ENCODE measurements around the gene RHBDL1.

DNA sequence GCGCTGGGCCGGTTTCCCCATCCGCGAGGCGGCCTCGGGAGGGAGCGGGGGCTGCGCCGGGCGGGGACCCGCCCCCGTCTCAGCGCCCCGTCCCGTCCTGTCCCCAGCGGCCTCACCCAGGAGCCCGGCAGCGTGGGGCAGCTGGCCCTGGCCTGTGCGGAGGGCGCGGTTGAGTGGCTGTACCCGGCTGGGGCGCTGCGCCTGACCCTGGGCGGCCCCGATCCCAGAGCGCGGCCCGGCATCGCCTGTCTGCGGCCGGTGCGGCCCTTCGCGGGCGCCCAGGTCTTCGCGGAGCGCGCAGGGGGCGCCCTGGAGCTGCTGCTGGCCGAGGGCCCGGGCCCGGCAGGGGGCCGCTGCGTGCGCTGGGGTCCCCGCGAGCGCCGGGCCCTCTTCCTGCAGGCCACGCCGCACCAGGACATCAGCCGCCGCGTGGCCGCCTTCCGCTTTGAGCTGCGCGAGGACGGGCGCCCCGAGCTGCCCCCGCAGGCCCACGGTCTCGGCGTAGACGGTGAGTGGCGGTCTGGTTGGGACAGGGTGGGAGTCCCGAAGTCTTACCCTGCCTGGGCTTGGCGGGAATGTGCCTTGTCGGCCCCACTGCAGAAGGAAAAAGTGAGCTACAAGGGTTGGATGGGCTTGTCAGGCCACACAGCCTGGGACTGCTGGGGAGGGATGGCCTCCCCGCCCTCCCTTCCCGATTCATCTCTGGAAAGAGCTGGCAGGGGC is 40.2 kb downstream of the RHBDL1 start:
- no peak for TF ChIP-seq POLR2A (IDR thresholded peaks at IDR 0.05)
- TF ChIP-seq, protein P1, sequence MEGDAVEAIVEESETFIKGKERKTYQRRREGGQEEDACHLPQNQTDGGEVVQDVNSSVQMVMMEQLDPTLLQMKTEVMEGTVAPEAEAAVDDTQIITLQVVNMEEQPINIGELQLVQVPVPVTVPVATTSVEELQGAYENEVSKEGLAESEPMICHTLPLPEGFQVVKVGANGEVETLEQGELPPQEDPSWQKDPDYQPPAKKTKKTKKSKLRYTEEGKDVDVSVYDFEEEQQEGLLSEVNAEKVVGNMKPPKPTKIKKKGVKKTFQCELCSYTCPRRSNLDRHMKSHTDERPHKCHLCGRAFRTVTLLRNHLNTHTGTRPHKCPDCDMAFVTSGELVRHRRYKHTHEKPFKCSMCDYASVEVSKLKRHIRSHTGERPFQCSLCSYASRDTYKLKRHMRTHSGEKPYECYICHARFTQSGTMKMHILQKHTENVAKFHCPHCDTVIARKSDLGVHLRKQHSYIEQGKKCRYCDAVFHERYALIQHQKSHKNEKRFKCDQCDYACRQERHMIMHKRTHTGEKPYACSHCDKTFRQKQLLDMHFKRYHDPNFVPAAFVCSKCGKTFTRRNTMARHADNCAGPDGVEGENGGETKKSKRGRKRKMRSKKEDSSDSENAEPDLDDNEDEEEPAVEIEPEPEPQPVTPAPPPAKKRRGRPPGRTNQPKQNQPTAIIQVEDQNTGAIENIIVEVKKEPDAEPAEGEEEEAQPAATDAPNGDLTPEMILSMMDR (IDR thresholded peaks at IDR 0.05), result no peak
